ENCODE data around the gene NUP85. TPM values are rescaled to one million over a fixed set of nuclear protein-coding genes. Genes with fewer than 3 reads are reported as not detected.
"Not testable (repeated sequence)": the region's sequence is repeated elsewhere in the genome, so short reads cannot be mapped to it uniquely, and the experiment has no call there.

NUP85 gene
- 63.7 TPM for total RNA-seq
- long read RNA-seq, transcript NUP85-201 (19 exons, 2,121 nt): major isoform, 27 of 57 reads
- long read RNA-seq, partial matches to known transcripts: 7 of 57 reads
- long read RNA-seq, other reads (novel, unspliced or antisense): 20 of 57 reads

- Histone ChIP-seq H3K4me3 (peak within 1 kb of the TSS; percentile 75), H3K9me3 (no peaks in the 10 kb centered on the region), H3K27me3 (no peaks in the 10 kb centered on the region), H3K4me1 (peaks cover 13% of the 10 kb centered on the region), H3K27ac (peak within 1 kb of the TSS; percentile 98), H3K36me3 (peaks cover 19% of the 10 kb centered on the region)
- DNase-seq (peak; percentile 97), ATAC-seq (peak; percentile 98)
- TF ChIP-seq, protein P1, sequence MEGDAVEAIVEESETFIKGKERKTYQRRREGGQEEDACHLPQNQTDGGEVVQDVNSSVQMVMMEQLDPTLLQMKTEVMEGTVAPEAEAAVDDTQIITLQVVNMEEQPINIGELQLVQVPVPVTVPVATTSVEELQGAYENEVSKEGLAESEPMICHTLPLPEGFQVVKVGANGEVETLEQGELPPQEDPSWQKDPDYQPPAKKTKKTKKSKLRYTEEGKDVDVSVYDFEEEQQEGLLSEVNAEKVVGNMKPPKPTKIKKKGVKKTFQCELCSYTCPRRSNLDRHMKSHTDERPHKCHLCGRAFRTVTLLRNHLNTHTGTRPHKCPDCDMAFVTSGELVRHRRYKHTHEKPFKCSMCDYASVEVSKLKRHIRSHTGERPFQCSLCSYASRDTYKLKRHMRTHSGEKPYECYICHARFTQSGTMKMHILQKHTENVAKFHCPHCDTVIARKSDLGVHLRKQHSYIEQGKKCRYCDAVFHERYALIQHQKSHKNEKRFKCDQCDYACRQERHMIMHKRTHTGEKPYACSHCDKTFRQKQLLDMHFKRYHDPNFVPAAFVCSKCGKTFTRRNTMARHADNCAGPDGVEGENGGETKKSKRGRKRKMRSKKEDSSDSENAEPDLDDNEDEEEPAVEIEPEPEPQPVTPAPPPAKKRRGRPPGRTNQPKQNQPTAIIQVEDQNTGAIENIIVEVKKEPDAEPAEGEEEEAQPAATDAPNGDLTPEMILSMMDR (IDR thresholded peaks at IDR 0.05): no peak
- intact Hi-C loops (cut with DNase I): no loop called here
Observed at GRCh38 chr17:75205037-75205792, at the start of gene NUP85. Gene NUP85 (plus strand): TSS chr17:75205679. CDS start chr17:75205762, 83 bp downstream.

- H3K27ac ChIP-seq; ATAC-seq; H3K4me1 ChIP-seq; intact Hi-C loops (cut with DNase I); H3K27me3 ChIP-seq; H3K9me3 ChIP-seq; H3K36me3 ChIP-seq; H3K4me3 ChIP-seq: not testable (repeated sequence)
- peak; percentile 8 for DNase-seq
Observed at GRCh38 chr17:75158480-75158879, 47.0 kb upstream of the NUP85 start.

- H3K36me3 ChIP-seq: peaks cover 12% of the 10 kb centered on the region
- TF ChIP-seq, protein P1 (IDR thresholded peaks at IDR 0.05): no peak
- DNase-seq (no peak), ATAC-seq (no peak)
- intact Hi-C loops (cut with DNase I): no loop called here
- H3K27me3 ChIP-seq: no peaks in the 10 kb centered on the region
- no peaks in the 10 kb centered on the region for H3K4me1 ChIP-seq
- H3K4me3 ChIP-seq: no peak overlapping the region
- no peak overlapping the region for H3K27ac ChIP-seq
- no peaks in the 10 kb centered on the region for H3K9me3 ChIP-seq
Observed at GRCh38 chr17:75159196-75160031, 46.1 kb upstream of the NUP85 start.

GRCh38 chr17:75160211-75160610 lies 45.3 kb upstream of the NUP85 start:
- Histone ChIP-seq H3K4me3 (no peak overlapping the region), H3K9me3 (no peaks in the 10 kb centered on the region), H3K27me3 (no peaks in the 10 kb centered on the region), H3K27ac (no peak overlapping the region), H3K4me1 (no peaks in the 10 kb centered on the region), H3K36me3 (peaks cover 16% of the 10 kb centered on the region)
- intact Hi-C loops (cut with DNase I): no loop called here
- TF ChIP-seq, protein P1 (IDR thresholded peaks at IDR 0.05): no peak
- no peak for DNase-seq
- no peak for ATAC-seq

- intact Hi-C loops (cut with DNase I): no loop called here
- H3K4me1 ChIP-seq: no peaks in the 10 kb centered on the region
- DNase-seq (no peak), ATAC-seq (no peak)
- TF ChIP-seq, protein P1 (IDR thresholded peaks at IDR 0.05): no peak
- H3K4me3 ChIP-seq: no peak overlapping the region
- no peaks in the 10 kb centered on the region for H3K9me3 ChIP-seq
- no peaks in the 10 kb centered on the region for H3K27me3 ChIP-seq
- H3K27ac ChIP-seq: no peak overlapping the region
- H3K36me3 ChIP-seq: peaks cover 41% of the 10 kb centered on the region
Observed at GRCh38 chr17:75163074-75163473, 42.4 kb upstream of the NUP85 start.

DNA sequence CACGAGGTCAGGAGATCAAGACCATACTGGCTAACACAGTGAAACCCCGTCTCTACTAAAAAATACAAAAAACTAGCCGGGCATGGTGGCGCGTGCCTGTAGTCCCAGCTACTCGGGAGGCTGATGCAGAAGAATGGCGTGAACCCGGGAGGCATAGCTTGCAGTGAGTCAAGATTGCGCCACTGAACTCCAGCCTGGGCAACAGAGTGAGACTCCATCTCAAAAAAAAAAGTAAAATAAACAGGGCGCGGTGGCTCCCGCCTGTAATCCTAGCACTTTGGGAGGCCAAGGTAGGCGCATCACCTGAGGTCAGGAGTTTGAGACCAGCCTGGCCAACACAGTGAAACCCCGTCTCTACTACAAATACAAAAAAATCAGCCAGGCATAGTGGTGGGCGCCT lies 40.9 kb upstream of the NUP85 start:
- H3K27ac ChIP-seq; ATAC-seq; H3K9me3 ChIP-seq; H3K27me3 ChIP-seq; H3K4me3 ChIP-seq; DNase-seq; H3K4me1 ChIP-seq; intact Hi-C loops (cut with DNase I): not testable (repeated sequence)
- peaks cover 52% of the 10 kb centered on the region for H3K36me3 ChIP-seq
